Posterior cingulate gyrus (tissue), 11 donors: Measurements from ENCODE around the gene COL1A1.

Experiments
- DNase-seq, 10 donors: peaks; one replicate each; pipeline versions ENCODE4 v3.0.0 to v3.0.0-alpha.2; 2020 to 2021; ENCODE audit warnings: mixed read lengths in 3 of 10
- intact Hi-C: fragments of 100-400 bp; cut with DNase I; formaldehyde crosslinking; loops from one replicate; pipeline ENCODE4 v1.15.1; 2023

Gene COL1A1

GRCh38 chr17:50201276-50201854 lies at the start of gene COL1A1:
COL1A1 (minus strand) TSS chr17:50201631; CDS start chr17:50201513, 118 bp downstream.
- intact Hi-C loops: no loop called here
- DNase-seq: peak in 1 of 10 donors; percentile 80

- no peak for DNase-seq
- intact Hi-C loops: no loop called here
Measured at GRCh38 chr17:50248255-50248654, 46.8 kb upstream of the COL1A1 start.

GRCh38 chr17:50244771-50245170 lies 43.3 kb upstream of the COL1A1 start:
- DNase-seq: no peak
- intact Hi-C loops: no loop called here

- intact Hi-C loops: no loop called here
- no peak for DNase-seq
Measured at GRCh38 chr17:50241431-50241830, 40.0 kb upstream of the COL1A1 start.

- intact Hi-C loops: no loop called here
Measured at GRCh38 chr17:50240851-50241250, 39.4 kb upstream of the COL1A1 start.

GRCh38 chr17:50239937-50240336 lies 38.5 kb upstream of the COL1A1 start:
- DNase-seq: no peak
- intact Hi-C loops: no loop called here

More at GRCh38 chr17:50240851-50241250, 39.4 kb upstream of the COL1A1 start:
- no peak for DNase-seq

GRCh38 chr17:50238601-50239280 lies 37.3 kb upstream of the COL1A1 start:
- DNase-seq: no peak

GRCh38 chr17:50237901-50238300 lies 36.5 kb upstream of the COL1A1 start:
- no peak for DNase-seq
- intact Hi-C loops: no loop called here

More at GRCh38 chr17:50238601-50239280, 37.3 kb upstream of the COL1A1 start:
- intact Hi-C loops: no loop called here

GRCh38 chr17:50234581-50234980 lies 33.1 kb upstream of the COL1A1 start:
- no peak for DNase-seq
- intact Hi-C loops: no loop called here

GRCh38 chr17:50225701-50226240 lies 24.3 kb upstream of the COL1A1 start:
- DNase-seq: no peak
- intact Hi-C loops: no loop called here

- intact Hi-C loops: no loop called here
- DNase-seq: no peak
Measured at GRCh38 chr17:50222922-50223321, 21.5 kb upstream of the COL1A1 start.

- no peak for DNase-seq
- intact Hi-C loops: no loop called here
Measured at GRCh38 chr17:50221864-50222545, 20.6 kb upstream of the COL1A1 start.

- intact Hi-C loops: no loop called here
- DNase-seq: no peak
Measured at GRCh38 chr17:50221266-50221863, 19.9 kb upstream of the COL1A1 start.

GRCh38 chr17:50220811-50221210 lies 19.4 kb upstream of the COL1A1 start:
- DNase-seq: no peak
- intact Hi-C loops: no loop called here

- DNase-seq: no peak
- intact Hi-C loops: no loop called here
Measured at GRCh38 chr17:50219939-50220465, 18.6 kb upstream of the COL1A1 start.

- DNase-seq: no peak
- intact Hi-C loops: no loop called here
Measured at GRCh38 chr17:50219342-50219741, 17.9 kb upstream of the COL1A1 start.

- DNase-seq: no peak
Measured at GRCh38 chr17:50218771-50219315, 17.4 kb upstream of the COL1A1 start.

GRCh38 chr17:50218071-50218759 lies 16.8 kb upstream of the COL1A1 start:
- intact Hi-C loops: no loop called here
- no peak for DNase-seq

More at GRCh38 chr17:50218771-50219315, 17.4 kb upstream of the COL1A1 start:
- intact Hi-C loops: no loop called here

- intact Hi-C loops: no loop called here
- no peak for DNase-seq
Measured at GRCh38 chr17:50217591-50217990, 16.2 kb upstream of the COL1A1 start.
